PC-3 (cell line): ENCODE results near the gene NT5C1B.

Experiments used
- EZH2 ChIP-seq: fragments of 300-600 bp; sonication (generic); IDR thresholded peaks from one replicate; pipeline ENCODE4 v1.6.1; 2017; ENCODE audit warnings: antibody characterized with exemption, mild to moderate bottlenecking, low read length; ENCODE audit not compliant: unreplicated experiment
- TF ChIP-seq, protein P1 (sequence below): fragments of 300-600 bp; sonication (generic); conservative IDR thresholded peaks from 2 replicates; pipeline ENCODE4 v1.5.1; 2017; ENCODE audit warnings: antibody characterized with exemption, low read depth, mild to moderate bottlenecking, low read length

DNA sequence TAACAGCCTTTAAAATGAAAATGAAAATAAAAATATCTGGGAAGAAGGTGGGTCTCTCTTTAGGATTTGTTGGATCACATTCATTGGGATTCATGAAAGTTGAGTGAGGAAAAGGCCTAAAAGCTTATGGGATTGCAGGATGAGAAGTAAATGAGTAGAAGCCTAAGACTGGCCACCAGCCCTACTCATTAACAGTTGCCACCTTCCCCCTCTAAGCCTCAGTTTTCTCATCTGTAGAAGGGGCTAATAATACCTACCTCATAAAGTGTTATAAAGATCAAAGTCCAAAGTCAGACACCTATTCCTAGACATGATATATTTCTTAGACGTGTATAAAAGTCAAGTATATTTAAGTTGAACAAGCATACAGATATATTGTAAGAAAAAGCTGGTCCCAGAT is 52.7 kb downstream of the NT5C1B start:
- TF ChIP-seq, protein P1, sequence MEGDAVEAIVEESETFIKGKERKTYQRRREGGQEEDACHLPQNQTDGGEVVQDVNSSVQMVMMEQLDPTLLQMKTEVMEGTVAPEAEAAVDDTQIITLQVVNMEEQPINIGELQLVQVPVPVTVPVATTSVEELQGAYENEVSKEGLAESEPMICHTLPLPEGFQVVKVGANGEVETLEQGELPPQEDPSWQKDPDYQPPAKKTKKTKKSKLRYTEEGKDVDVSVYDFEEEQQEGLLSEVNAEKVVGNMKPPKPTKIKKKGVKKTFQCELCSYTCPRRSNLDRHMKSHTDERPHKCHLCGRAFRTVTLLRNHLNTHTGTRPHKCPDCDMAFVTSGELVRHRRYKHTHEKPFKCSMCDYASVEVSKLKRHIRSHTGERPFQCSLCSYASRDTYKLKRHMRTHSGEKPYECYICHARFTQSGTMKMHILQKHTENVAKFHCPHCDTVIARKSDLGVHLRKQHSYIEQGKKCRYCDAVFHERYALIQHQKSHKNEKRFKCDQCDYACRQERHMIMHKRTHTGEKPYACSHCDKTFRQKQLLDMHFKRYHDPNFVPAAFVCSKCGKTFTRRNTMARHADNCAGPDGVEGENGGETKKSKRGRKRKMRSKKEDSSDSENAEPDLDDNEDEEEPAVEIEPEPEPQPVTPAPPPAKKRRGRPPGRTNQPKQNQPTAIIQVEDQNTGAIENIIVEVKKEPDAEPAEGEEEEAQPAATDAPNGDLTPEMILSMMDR = no peak
- TF ChIP-seq EZH2 = no peak
